WTC11 (cell line): ENCODE results near the gene FKBP1A. TPM values are rescaled to one million over a fixed set of nuclear protein-coding genes. Genes with fewer than 3 reads are reported as not detected.

Experiments
- ATAC-seq: fragments of 200-7000 bp; cut with Tn5 transposase; 2 replicates; pipeline ENCODE4 v1.10.0; 2021; ENCODE audit warnings: mild to moderate bottlenecking, moderate library complexity
- CTCF ChIA-PET: fragments of 300-600 bp; sonication (Branson Sonifier 250); formaldehyde crosslinking; loops from one replicate; lab custom pipeline; 2021; ENCODE audit warnings: antibody characterized with exemption; lab: Charles Lee
- POLR2A ChIA-PET: fragments of 350-600 bp; sonication (Branson Sonifier 250); formaldehyde crosslinking; loops from one replicate; lab custom pipeline; 2021; ENCODE audit warnings: antibody characterized with exemption; lab: Charles Lee
- DNase-seq: peaks from one replicate; pipeline ENCODE4 v3.0.0; 2021; ENCODE audit warnings: low spot score
- H3K27ac Mint-ChIP-seq: 2 replicates; pipeline ENCODE4 v1.8.0; 2021; ENCODE audit warnings: mixed read lengths
- H3K27me3 Mint-ChIP-seq: 2 replicates; pipeline ENCODE4 v1.8.0; 2021; ENCODE audit warnings: low read depth, mild to moderate bottlenecking, moderate library complexity, mixed read lengths
- H3K36me3 Mint-ChIP-seq: 2 replicates; pipeline ENCODE4 v1.8.0; 2021; ENCODE audit warnings: mixed read lengths
- H3K4me1 Mint-ChIP-seq: 2 replicates; pipeline ENCODE4 v1.8.0; 2022; ENCODE audit warnings: mixed read lengths
- H3K4me3 Mint-ChIP-seq: 2 replicates; pipeline ENCODE4 v1.8.0; 2021; ENCODE audit warnings: mild to moderate bottlenecking, moderate library complexity, mixed read lengths
- H3K9me3 Mint-ChIP-seq: 2 replicates; pipeline ENCODE4 v1.8.0; 2021; ENCODE audit warnings: mixed read lengths
- CREB1 ChIP-seq: sonication (generic); formaldehyde crosslinking; IDR thresholded peaks from 2 replicates; pipeline ENCODE4 v1.8.0; 2023; ENCODE audit warnings: mild to moderate bottlenecking, missing genetic modification reagents
- E2F4 ChIP-seq: sonication (generic); formaldehyde crosslinking; IDR thresholded peaks from 2 replicates; pipeline ENCODE4 v1.8.1; 2022; ENCODE audit warnings: low read depth, mild to moderate bottlenecking, moderate library complexity, missing genetic modification reagents, borderline replicate concordance
- ERG ChIP-seq: fragments of 250-450 bp; sonication (Bioruptor Pico); IDR thresholded peaks from 2 replicates; pipeline ENCODE4 v1.8.0; 2021; ENCODE audit warnings: mild to moderate bottlenecking
- IRF1 ChIP-seq: sonication (generic); formaldehyde crosslinking; IDR thresholded peaks from 2 replicates; pipeline ENCODE4 v1.8.0; 2023; ENCODE audit warnings: missing genetic modification reagents
- KAT7 ChIP-seq: sonication (generic); formaldehyde crosslinking; IDR thresholded peaks from 2 replicates; pipeline ENCODE4 v1.8.1; 2023; ENCODE audit warnings: missing genetic modification reagents, mild to moderate bottlenecking, borderline replicate concordance
- NFE2L1 ChIP-seq: sonication (generic); formaldehyde crosslinking; IDR thresholded peaks from 2 replicates; pipeline ENCODE4 v1.8.1; 2023; ENCODE audit warnings: missing genetic modification reagents
- NFYB ChIP-seq: sonication (generic); formaldehyde crosslinking; conservative IDR thresholded peaks from 2 replicates; pipeline ENCODE4 v1.8.0; 2022; ENCODE audit warnings: low read depth, missing genetic modification reagents
- OVOL2 ChIP-seq: fragments of 250-450 bp; sonication (Bioruptor Pico); IDR thresholded peaks from 2 replicates; pipeline ENCODE4 v1.9.0; 2021; ENCODE audit warnings: mild to moderate bottlenecking, borderline replicate concordance
- SP1 ChIP-seq: sonication (generic); formaldehyde crosslinking; conservative IDR thresholded peaks from 2 replicates; pipeline ENCODE4 v1.8.1; 2022; ENCODE audit warnings: missing genetic modification reagents
- TEAD4 ChIP-seq: sonication (generic); formaldehyde crosslinking; IDR thresholded peaks from 2 replicates; pipeline ENCODE4 v1.8.0; 2022; ENCODE audit warnings: mild to moderate bottlenecking, missing genetic modification reagents
- ZNF396 ChIP-seq: fragments of 250-450 bp; sonication (Bioruptor Pico); IDR thresholded peaks from 2 replicates; pipeline ENCODE4 v1.8.0; 2021; ENCODE audit warnings: mild to moderate bottlenecking, moderate library complexity, borderline replicate concordance
- total RNA-seq: library from RNA; stranded (reverse); gene quantifications from 3 replicates; pipeline ENCODE4 v1.2.3, GENCODE V29; 2021
- TF ChIP-seq, protein P1 (sequence below): sonication (generic); formaldehyde crosslinking; IDR thresholded peaks from 2 replicates; pipeline ENCODE4 v1.8.1; 2022; ENCODE audit warnings: mild to moderate bottlenecking, missing genetic modification reagents, moderate library complexity, borderline replicate concordance
- TF ChIP-seq, protein P2 (sequence below): sonication (generic); formaldehyde crosslinking; IDR thresholded peaks from 2 replicates; pipeline ENCODE4 v1.8.1; 2022; ENCODE audit warnings: low read depth, missing genetic modification reagents, borderline replicate concordance
- TF ChIP-seq, protein P3 (sequence below): fragments of 200-600 bp; IDR thresholded peaks from 2 replicates; pipeline ENCODE4 v1.8.0; 2022; ENCODE audit warnings: antibody characterized with exemption
- TF ChIP-seq, protein P4 (sequence below): sonication (generic); formaldehyde crosslinking; conservative IDR thresholded peaks from 2 replicates; pipeline ENCODE4 v1.8.1; 2023; ENCODE audit warnings: mild to moderate bottlenecking, low read depth, missing genetic modification reagents, moderate library complexity

The FKBP1A gene
- total RNA-seq, 1 experiment from 2014 or later, result 218 TPM

GRCh38 chr20:1338096-1338495 is 54.8 kb downstream of the FKBP1A start:
- H3K27ac Mint-ChIP-seq, result no peak overlapping the region
- ATAC-seq, result no peak
- peaks cover 16% of the 10 kb centered on the region for H3K4me1 Mint-ChIP-seq
- H3K4me3 Mint-ChIP-seq, result no peak overlapping the region
- DNase-seq, result no peak
- ChIA-PET POLR2A (no interaction called here), CTCF (no interaction called here)
- H3K9me3 Mint-ChIP-seq, result no peaks in the 10 kb centered on the region
- peaks cover 5% of the 10 kb centered on the region; the same call in 1 of the 2 replicates for H3K36me3 Mint-ChIP-seq
- no peaks in the 10 kb centered on the region; the same call in 1 of the 2 replicates for H3K27me3 Mint-ChIP-seq
- TF ChIP-seq KAT7 (CRISPR knock-in tag), result no peak
- TF ChIP-seq, protein P1, sequence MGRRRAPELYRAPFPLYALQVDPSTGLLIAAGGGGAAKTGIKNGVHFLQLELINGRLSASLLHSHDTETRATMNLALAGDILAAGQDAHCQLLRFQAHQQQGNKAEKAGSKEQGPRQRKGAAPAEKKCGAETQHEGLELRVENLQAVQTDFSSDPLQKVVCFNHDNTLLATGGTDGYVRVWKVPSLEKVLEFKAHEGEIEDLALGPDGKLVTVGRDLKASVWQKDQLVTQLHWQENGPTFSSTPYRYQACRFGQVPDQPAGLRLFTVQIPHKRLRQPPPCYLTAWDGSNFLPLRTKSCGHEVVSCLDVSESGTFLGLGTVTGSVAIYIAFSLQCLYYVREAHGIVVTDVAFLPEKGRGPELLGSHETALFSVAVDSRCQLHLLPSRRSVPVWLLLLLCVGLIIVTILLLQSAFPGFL (CRISPR knock-in tag), result no peak
- TF ChIP-seq, protein P2, sequence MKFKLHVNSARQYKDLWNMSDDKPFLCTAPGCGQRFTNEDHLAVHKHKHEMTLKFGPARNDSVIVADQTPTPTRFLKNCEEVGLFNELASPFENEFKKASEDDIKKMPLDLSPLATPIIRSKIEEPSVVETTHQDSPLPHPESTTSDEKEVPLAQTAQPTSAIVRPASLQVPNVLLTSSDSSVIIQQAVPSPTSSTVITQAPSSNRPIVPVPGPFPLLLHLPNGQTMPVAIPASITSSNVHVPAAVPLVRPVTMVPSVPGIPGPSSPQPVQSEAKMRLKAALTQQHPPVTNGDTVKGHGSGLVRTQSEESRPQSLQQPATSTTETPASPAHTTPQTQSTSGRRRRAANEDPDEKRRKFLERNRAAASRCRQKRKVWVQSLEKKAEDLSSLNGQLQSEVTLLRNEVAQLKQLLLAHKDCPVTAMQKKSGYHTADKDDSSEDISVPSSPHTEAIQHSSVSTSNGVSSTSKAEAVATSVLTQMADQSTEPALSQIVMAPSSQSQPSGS, result no peak
- no peak for TF ChIP-seq OVOL2
- no peak for TF ChIP-seq SP1
- TF ChIP-seq, protein P3, sequence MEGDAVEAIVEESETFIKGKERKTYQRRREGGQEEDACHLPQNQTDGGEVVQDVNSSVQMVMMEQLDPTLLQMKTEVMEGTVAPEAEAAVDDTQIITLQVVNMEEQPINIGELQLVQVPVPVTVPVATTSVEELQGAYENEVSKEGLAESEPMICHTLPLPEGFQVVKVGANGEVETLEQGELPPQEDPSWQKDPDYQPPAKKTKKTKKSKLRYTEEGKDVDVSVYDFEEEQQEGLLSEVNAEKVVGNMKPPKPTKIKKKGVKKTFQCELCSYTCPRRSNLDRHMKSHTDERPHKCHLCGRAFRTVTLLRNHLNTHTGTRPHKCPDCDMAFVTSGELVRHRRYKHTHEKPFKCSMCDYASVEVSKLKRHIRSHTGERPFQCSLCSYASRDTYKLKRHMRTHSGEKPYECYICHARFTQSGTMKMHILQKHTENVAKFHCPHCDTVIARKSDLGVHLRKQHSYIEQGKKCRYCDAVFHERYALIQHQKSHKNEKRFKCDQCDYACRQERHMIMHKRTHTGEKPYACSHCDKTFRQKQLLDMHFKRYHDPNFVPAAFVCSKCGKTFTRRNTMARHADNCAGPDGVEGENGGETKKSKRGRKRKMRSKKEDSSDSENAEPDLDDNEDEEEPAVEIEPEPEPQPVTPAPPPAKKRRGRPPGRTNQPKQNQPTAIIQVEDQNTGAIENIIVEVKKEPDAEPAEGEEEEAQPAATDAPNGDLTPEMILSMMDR, result no peak
- no peak for TF ChIP-seq ERG (CRISPR knock-in tag)
- TF ChIP-seq NFE2L1 (CRISPR knock-in tag), result no peak
- no peak for TF ChIP-seq ZNF396 (CRISPR knock-in tag)
- TF ChIP-seq, all 79 proteins: peak for 0

DNA sequence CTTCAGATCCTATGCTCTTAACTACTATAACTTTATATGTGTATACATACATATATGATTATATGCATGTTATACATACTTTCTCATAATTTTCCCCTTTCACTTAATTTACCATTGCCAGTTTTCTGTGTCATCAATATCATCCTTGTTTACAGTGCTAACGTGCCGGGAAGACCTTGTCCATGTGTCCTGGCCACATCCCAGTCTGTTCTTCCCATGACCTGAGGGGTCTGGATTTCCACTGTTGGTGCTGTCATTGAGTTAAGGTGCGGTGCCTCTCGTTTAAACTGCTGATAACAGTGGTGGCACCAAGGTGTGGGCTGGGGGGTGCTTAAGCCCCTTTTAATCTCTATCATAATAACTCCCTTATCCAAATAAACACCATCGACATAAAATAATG is 55.4 kb downstream of the FKBP1A start:
- TF ChIP-seq TEAD4 (CRISPR knock-in tag) (no peak), E2F4 (CRISPR knock-in tag) (no peak), CREB1 (CRISPR knock-in tag) (no peak), IRF1 (CRISPR knock-in tag) (no peak), OVOL2 (no peak), NFYB (CRISPR knock-in tag) (no peak)
- TF ChIP-seq, protein P4, sequence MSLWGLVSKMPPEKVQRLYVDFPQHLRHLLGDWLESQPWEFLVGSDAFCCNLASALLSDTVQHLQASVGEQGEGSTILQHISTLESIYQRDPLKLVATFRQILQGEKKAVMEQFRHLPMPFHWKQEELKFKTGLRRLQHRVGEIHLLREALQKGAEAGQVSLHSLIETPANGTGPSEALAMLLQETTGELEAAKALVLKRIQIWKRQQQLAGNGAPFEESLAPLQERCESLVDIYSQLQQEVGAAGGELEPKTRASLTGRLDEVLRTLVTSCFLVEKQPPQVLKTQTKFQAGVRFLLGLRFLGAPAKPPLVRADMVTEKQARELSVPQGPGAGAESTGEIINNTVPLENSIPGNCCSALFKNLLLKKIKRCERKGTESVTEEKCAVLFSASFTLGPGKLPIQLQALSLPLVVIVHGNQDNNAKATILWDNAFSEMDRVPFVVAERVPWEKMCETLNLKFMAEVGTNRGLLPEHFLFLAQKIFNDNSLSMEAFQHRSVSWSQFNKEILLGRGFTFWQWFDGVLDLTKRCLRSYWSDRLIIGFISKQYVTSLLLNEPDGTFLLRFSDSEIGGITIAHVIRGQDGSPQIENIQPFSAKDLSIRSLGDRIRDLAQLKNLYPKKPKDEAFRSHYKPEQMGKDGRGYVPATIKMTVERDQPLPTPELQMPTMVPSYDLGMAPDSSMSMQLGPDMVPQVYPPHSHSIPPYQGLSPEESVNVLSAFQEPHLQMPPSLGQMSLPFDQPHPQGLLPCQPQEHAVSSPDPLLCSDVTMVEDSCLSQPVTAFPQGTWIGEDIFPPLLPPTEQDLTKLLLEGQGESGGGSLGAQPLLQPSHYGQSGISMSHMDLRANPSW (CRISPR knock-in tag), result no peak
- TF ChIP-seq, protein P3, result no peak
- Mint-ChIP-seq H3K4me3 (no peak overlapping the region), H3K4me1 (peaks cover 16% of the 10 kb centered on the region), H3K9me3 (no peaks in the 10 kb centered on the region), H3K27me3 (no peaks in the 10 kb centered on the region; the same call in 1 of the 2 replicates), H3K27ac (no peak overlapping the region; the same call in 1 of the 2 replicates), H3K36me3 (peaks cover 11% of the 10 kb centered on the region; the same call in 1 of the 2 replicates)
- ATAC-seq, result no peak
- DNase-seq, result no peak
- ChIA-PET CTCF (interaction anchor here (1.2 to 2.0 kb wide), 2 partner anchors 25 to 167 kb away, joined by 3 to 9 read pairs; no protein-coding TSS in a partner anchor), POLR2A (no interaction called here)
